Upper lobe of right lung (tissue), 1 donor: ENCODE measurements around the gene ACTN1. TPM values are rescaled to one million over a fixed set of nuclear protein-coding genes. Genes with fewer than 3 reads are reported as not detected.
A peak's percentile ranks its signal among the peaks of the same experiment; 100 is the strongest.

ENCODE experiments used
- ATAC-seq: fragments of 200-7000 bp; cut with Tn5 transposase; one replicate; pipeline ENCODE4 v1.9.1; 2020; ENCODE audit warnings: mild to moderate bottlenecking, moderate library complexity
- DNase-seq: peaks from one replicate; pipeline ENCODE4 v3.0.0-alpha.2; 2020
- H3K27ac ChIP-seq: fragments of 200-600 bp; one replicate; pipeline ENCODE4 v1.8.0; 2022
- H3K27me3 ChIP-seq: fragments of 200-600 bp; one replicate; pipeline ENCODE4 v1.8.0; 2022; ENCODE audit warnings: mild to moderate bottlenecking
- H3K36me3 ChIP-seq: fragments of 200-600 bp; one replicate; pipeline ENCODE4 v1.8.0; 2022
- H3K4me1 ChIP-seq: fragments of 200-600 bp; one replicate; pipeline ENCODE4 v1.8.0; 2022
- H3K4me3 ChIP-seq: fragments of 200-600 bp; one replicate; pipeline ENCODE4 v1.8.0; 2022; ENCODE audit warnings: mild to moderate bottlenecking
- H3K9me3 ChIP-seq: fragments of 200-600 bp; one replicate; pipeline ENCODE4 v1.8.0; 2022
- CTCF ChIP-seq: fragments of 200-600 bp; IDR thresholded peaks from one replicate; pipeline ENCODE4 v1.8.0; 2022; ENCODE audit warnings: antibody characterized with exemption
- intact Hi-C: fragments of 100-400 bp; cut with DNase I; formaldehyde crosslinking; loops from one replicate; pipeline ENCODE4 v1.11.0; 2022
- total RNA-seq: library from RNA; stranded (reverse); fragmentation: NEBNext Ultra II Directional; extraction: Animal tissue kit (Norgen Biotek cat#: 25700); gene quantifications from one replicate; pipeline ENCODE4 v1.2.1, GENCODE V29; 2021
- donor health status: DM: no; HTN: yes; CAD: no; lungs with severe emphysema.

Gene ACTN1
- total RNA-seq, 1 donor from 2014 or later, result 177 TPM

- ATAC-seq, result peak; percentile 38
- Histone ChIP-seq H3K9me3 (no peaks in the 10 kb centered on the region), H3K36me3 (no peaks in the 10 kb centered on the region), H3K4me1 (peaks cover 65% of the 10 kb centered on the region), H3K27me3 (no peaks in the 10 kb centered on the region), H3K4me3 (no peak overlapping the region), H3K27ac (peak overlapping the region; percentile 51)
- intact Hi-C loops, result no loop called here
- no peak for DNase-seq
- TF ChIP-seq CTCF, result no peak
Measured at GRCh38 chr14:68957775-68958174, 21.3 kb downstream of the ACTN1 start.

GRCh38 chr14:68956724-68957123, 22.4 kb downstream of the ACTN1 start:
- intact Hi-C loops, result no loop called here
- Histone ChIP-seq H3K4me3 (no peak overlapping the region), H3K4me1 (peaks cover 72% of the 10 kb centered on the region), H3K36me3 (no peaks in the 10 kb centered on the region), H3K27me3 (no peaks in the 10 kb centered on the region), H3K9me3 (no peaks in the 10 kb centered on the region), H3K27ac (peak overlapping the region; percentile 51)
- DNase-seq (no peak), ATAC-seq (no peak)
- no peak for TF ChIP-seq CTCF

GRCh38 chr14:68955851-68956179, 23.3 kb downstream of the ACTN1 start:
- ATAC-seq (no peak), DNase-seq (no peak)
- no peak for TF ChIP-seq CTCF
- H3K36me3 ChIP-seq, result no peaks in the 10 kb centered on the region
- H3K27ac ChIP-seq, result peak overlapping the region; percentile 26
- peaks cover 73% of the 10 kb centered on the region for H3K4me1 ChIP-seq
- intact Hi-C loops, result no loop called here
- no peaks in the 10 kb centered on the region for H3K9me3 ChIP-seq
- no peaks in the 10 kb centered on the region for H3K27me3 ChIP-seq
- no peak overlapping the region for H3K4me3 ChIP-seq

GRCh38 chr14:68955164-68955850, 23.8 kb downstream of the ACTN1 start:
- no peaks in the 10 kb centered on the region for H3K27me3 ChIP-seq
- peak overlapping the region; percentile 26 for H3K27ac ChIP-seq
- DNase-seq, result no peak
- TF ChIP-seq CTCF, result no peak
- no peaks in the 10 kb centered on the region for H3K9me3 ChIP-seq
- intact Hi-C loops, result no loop called here
- peaks cover 76% of the 10 kb centered on the region for H3K4me1 ChIP-seq
- H3K4me3 ChIP-seq, result no peak overlapping the region
- no peaks in the 10 kb centered on the region for H3K36me3 ChIP-seq
- no peak for ATAC-seq

- intact Hi-C loops, result no loop called here
- no peak for ATAC-seq
- Histone ChIP-seq H3K27ac (peak overlapping the region; percentile 51), H3K4me1 (peaks cover 81% of the 10 kb centered on the region), H3K4me3 (no peak overlapping the region), H3K27me3 (no peaks in the 10 kb centered on the region), H3K9me3 (no peaks in the 10 kb centered on the region), H3K36me3 (no peaks in the 10 kb centered on the region)
- DNase-seq, result no peak
- TF ChIP-seq CTCF, result no peak
Measured at GRCh38 chr14:68953196-68953555, 25.9 kb downstream of the ACTN1 start.
